NB4 (cell line): ENCODE data around the gene AQP2.

Source experiments
- DNase-seq: peaks from one replicate; pipeline ENCODE4 v3.0.0; 2010; ENCODE audit warnings: low read depth
- H3K4me3 ChIP-seq: one replicate; pipeline ENCODE4 v1.5.1; 2011; ENCODE audit warnings: mild to moderate bottlenecking, low read depth, low read length, moderate library complexity
- MYC ChIP-seq: IDR thresholded peaks from 2 replicates; pipeline ENCODE4 v1.6.1; 2011; ENCODE audit warnings: low read depth, low read length
- POLR2A ChIP-seq: IDR thresholded peaks from 2 replicates; pipeline ENCODE4 v1.6.1; 2011; ENCODE audit warnings: mild to moderate bottlenecking; ENCODE audit not compliant: insufficient read length; ENCODE audit errors: extremely low read depth
- TF ChIP-seq, protein P1 (sequence below): IDR thresholded peaks from 2 replicates; pipeline ENCODE4 v1.6.1; 2011; ENCODE audit warnings: low read depth, low read length
- TF ChIP-seq, protein P2 (sequence below): IDR thresholded peaks from one replicate; pipeline ENCODE4 v1.5.1; 2012; ENCODE audit warnings: low read depth, low read length

AQP2 gene

DNA sequence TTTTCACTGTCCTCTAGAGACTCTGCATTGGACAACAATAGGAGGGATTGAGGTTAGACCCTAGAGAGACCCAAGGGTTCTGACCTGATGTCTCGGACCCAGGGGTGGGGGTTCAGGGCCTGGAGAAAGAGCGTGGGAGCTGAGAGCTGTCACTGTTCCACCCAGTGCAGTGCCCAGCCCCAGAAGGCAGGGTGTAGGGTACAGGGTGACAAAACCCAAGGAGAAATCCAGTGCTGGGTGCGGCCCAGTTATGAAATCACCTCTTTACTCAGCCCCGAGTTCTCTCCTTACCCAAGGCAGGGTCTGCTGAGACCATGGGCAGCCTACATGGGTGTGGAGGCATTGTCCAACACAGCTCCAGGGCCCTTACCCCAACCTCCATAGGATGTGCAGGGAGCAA, 2.6 kb downstream of the AQP2 start:
- H3K4me3 ChIP-seq = no peak overlapping the region
- DNase-seq = no peak
- TF ChIP-seq, protein P1, sequence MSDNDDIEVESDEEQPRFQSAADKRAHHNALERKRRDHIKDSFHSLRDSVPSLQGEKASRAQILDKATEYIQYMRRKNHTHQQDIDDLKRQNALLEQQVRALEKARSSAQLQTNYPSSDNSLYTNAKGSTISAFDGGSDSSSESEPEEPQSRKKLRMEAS = no peak
- TF ChIP-seq MYC (no peak), POLR2A (no peak)
- TF ChIP-seq, protein P2, sequence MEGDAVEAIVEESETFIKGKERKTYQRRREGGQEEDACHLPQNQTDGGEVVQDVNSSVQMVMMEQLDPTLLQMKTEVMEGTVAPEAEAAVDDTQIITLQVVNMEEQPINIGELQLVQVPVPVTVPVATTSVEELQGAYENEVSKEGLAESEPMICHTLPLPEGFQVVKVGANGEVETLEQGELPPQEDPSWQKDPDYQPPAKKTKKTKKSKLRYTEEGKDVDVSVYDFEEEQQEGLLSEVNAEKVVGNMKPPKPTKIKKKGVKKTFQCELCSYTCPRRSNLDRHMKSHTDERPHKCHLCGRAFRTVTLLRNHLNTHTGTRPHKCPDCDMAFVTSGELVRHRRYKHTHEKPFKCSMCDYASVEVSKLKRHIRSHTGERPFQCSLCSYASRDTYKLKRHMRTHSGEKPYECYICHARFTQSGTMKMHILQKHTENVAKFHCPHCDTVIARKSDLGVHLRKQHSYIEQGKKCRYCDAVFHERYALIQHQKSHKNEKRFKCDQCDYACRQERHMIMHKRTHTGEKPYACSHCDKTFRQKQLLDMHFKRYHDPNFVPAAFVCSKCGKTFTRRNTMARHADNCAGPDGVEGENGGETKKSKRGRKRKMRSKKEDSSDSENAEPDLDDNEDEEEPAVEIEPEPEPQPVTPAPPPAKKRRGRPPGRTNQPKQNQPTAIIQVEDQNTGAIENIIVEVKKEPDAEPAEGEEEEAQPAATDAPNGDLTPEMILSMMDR = no peak

DNA sequence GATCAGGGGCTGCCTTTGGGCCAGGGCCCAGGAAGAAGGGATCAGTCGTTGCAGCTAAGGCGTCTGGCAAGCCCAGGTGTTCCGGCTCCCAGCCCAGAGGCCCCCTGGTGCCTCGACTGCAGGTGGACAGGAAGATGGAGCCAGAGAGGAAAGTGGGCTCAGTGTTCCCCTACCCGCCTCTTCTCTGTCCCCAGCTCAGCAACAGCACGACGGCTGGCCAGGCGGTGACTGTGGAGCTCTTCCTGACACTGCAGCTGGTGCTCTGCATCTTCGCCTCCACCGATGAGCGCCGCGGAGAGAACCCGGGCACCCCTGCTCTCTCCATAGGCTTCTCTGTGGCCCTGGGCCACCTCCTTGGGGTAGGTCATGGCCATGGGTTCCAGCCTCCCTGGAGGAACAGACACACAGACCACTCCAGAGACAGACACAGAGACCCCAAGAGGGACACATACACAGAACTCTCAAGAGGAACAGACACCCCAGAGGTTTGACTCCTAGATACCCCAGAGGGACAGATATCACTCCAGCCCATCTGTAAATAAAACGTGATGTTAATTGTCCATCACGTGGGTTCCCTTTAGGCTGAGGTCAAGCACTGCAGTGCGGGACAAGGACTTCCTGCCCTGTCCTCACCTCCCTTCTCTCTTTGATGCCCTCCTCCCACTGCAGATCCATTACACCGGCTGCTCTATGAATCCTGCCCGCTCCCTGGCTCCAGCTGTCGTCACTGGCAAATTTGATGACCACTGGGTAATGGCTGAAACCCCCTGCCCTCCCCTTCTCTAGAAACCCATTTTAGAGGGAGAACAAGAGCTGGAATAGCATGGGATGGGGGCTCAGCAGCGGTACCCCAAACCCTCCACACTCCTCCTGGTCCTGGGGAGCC, 3.7 kb downstream of the AQP2 start:
- no peak overlapping the region for H3K4me3 ChIP-seq
- TF ChIP-seq POLR2A (no peak), MYC (no peak)
- TF ChIP-seq, protein P1 = no peak
- TF ChIP-seq, protein P2 = no peak
- DNase-seq = no peak

DNA sequence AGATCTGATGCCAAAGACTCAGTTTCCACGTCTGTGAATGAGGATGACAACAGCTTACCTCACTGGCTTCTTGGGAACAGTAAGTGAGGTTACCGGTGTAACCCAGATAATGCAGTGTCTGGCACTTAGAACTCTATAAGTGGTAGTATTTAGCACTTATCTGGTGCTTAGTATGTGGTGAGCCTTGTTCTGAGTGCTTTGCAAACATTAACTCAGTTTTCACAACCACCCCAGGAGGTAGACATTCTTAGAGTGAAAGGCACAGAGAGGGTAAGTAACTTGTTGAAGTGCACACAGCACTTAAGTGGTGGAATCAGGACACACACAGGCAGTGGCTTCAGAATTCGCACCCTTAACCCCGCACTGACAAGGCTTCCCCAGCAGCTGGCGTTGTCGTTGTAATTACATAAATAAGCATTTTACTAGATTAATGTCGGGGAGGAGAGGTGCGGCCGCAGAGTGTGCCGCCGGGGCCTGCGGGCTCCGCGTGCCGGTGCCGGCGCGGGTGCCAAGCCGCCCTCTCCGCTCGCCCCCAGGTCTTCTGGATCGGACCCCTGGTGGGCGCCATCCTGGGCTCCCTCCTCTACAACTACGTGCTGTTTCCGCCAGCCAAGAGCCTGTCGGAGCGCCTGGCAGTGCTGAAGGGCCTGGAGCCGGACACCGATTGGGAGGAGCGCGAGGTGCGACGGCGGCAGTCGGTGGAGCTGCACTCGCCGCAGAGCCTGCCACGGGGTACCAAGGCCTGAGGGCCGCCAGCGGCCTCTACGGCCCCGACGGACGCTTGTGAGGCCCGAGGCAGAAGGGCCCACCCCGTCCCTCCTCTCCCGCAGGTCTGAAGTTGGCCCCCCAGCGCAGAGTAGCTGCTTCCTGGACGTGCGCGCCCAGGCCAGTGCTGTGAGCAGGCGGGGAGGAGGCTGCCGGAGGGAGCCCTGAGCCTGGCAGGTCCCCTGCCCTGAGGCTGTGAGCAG, 4.6 kb downstream of the AQP2 start:
- DNase-seq = no peak
- TF ChIP-seq, protein P2 = no peak
- TF ChIP-seq MYC = no peak
- TF ChIP-seq, protein P1 = no peak
- TF ChIP-seq POLR2A = no peak
- no peak overlapping the region for H3K4me3 ChIP-seq

DNA sequence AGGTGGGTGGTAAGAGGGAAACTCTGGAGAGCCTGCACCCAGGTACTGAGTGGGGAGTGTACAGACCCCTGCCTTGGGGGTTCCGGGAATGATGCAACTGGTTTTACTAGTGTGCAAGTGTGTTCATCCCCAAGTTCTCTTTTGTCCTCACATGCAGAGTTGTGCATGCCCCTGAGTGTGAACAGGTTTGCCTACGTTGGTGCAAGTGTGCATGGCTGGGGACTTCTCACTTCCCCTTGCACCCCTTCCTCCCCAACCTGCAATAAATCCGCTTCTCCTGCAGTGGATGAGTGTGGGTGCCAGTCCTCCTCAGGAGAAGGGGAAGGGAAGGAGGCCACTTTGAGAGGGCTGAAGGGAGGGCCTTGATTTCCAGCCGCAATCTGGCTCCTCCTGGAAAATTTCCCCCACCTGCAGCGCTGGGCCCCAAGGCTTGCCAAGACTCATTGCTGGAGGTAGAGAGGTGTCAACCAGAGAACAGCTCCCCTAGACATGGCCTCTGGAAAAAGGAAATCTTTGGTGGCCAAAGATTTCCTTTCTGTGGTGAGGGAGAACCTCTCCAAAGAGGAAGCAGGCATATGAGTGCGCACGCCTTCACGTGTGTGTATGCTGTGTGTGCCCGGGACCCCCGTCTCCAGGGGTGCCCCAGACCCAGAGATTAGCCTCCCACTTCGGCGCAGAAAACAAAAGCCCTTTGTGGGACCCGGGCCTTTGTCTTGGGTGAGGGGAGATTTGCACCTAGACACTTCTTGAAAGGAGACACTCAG, 5.5 kb downstream of the AQP2 start:
- H3K4me3 ChIP-seq = no peak overlapping the region
- TF ChIP-seq POLR2A (no peak), MYC (no peak)
- TF ChIP-seq, protein P1 = no peak
- TF ChIP-seq, protein P2 = no peak
- peak; percentile 46 for DNase-seq

DNA sequence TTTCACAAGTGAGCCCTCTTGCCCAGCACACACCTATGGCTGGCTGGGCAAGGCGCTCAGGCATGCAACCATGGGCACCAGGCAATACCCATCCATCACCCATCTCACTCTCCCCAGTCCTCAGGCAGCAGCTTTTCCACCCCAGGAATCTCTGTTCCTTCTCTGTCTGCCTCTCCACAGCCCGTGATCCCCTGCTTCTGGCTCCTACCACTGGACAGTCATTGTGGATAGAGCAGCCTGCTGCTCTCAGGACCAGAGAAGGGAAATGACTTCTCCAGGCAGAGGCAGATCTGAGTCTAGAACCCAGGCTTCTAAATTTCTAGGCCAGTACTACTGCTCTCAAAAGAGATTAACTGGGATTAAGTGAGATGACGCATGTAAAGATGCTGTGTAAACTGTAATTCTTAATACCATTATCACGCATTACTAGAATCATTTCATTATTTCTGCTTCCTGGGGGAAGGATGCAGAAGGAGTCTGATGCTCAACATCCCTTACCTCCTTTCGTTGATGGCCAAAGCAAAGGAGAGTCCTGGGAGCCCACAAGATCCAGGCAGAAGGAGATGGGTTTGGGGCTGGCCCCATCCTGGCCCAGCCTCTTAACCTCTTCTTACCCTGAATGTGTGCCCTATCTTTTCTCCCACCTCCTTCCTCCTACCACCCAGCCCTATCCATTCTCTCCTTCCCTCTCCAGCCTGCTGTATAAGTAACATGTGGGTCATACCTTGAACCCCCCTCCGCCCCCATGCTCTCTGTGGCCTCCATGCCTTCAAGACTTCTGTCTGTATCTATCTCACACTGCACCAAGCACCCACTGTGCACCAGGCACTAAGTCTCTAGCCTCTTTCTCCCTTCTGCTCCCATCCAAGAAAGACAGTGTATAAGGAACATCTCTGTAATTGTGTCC, 6.4 kb downstream of the AQP2 start:
- H3K4me3 ChIP-seq = no peak overlapping the region
- no peak for DNase-seq
- no peak for TF ChIP-seq POLR2A
